Left colon (tissue), 2 donors: ENCODE data around the gene CUEDC2. TPM values are rescaled to one million over a fixed set of nuclear protein-coding genes. Genes with fewer than 3 reads are reported as not detected.

Experiments
- ATAC-seq: fragments of 200-7000 bp; cut with Tn5 transposase; one replicate; pipeline ENCODE4 v1.9.1; 2020; ENCODE audit warnings: mild to moderate bottlenecking, moderate library complexity
- DNase-seq, 2 donors: peaks; one replicate each; pipeline ENCODE4 v3.0.0-alpha.2; 2020
- intact Hi-C, 2 donors: fragments of 100-400 bp; cut with DNase I in 1 of 2; cut with micrococcal nuclease in 1 of 2; formaldehyde crosslinking; loops; one replicate each; pipeline versions ENCODE4 v1.11.2 to v1.14.0; 2022; cut with DNase I, micrococcal nuclease
- total RNA-seq, 2 donors: library from RNA; stranded (reverse); fragmentation: NEBNext Ultra II Directional; extraction: Animal tissue kit (Norgen Biotek cat#: 25700); gene quantifications; one replicate each; pipeline ENCODE4 v1.2.1, GENCODE V29; 2021
- donor health status: DM: no; HTN: no; CAD: no.
- donor health status: DM: yes; HTN: yes; CAD: no.

CUEDC2 gene
- total RNA-seq, 2 donors from 2014 or later: 25.4 to 27.8 TPM

- DNase-seq (no peak), ATAC-seq (no peak)
- intact Hi-C loops: no loop called here
Measured at GRCh38 chr10:102401735-102402511, 30.5 kb downstream of the CUEDC2 start.

GRCh38 chr10:102401342-102401654 lies 31.1 kb downstream of the CUEDC2 start:
- intact Hi-C loops: no loop called here
- DNase-seq (no peak), ATAC-seq (no peak)

- intact Hi-C loops: no loop called here
- DNase-seq (no peak), ATAC-seq (no peak)
Measured at GRCh38 chr10:102400598-102401341, 31.6 kb downstream of the CUEDC2 start.

GRCh38 chr10:102400076-102400475 lies 32.3 kb downstream of the CUEDC2 start:
- no peak for DNase-seq

GRCh38 chr10:102399217-102400021 lies 33.0 kb downstream of the CUEDC2 start:
- ATAC-seq (peak; percentile 70), DNase-seq (peak; percentile 85 to 93)
- intact Hi-C loops: no loop called here

More at GRCh38 chr10:102400076-102400475, 32.3 kb downstream of the CUEDC2 start:
- intact Hi-C loops: no loop called here
- ATAC-seq: no peak

- intact Hi-C loops: no loop called here
Measured at GRCh38 chr10:102398172-102399020, 34.0 kb downstream of the CUEDC2 start.

GRCh38 chr10:102397222-102398171 lies 34.9 kb downstream of the CUEDC2 start:
- intact Hi-C loops: no loop called here
- DNase-seq (no peak), ATAC-seq (no peak)

More at GRCh38 chr10:102398172-102399020, 34.0 kb downstream of the CUEDC2 start:
- DNase-seq: no peak
- ATAC-seq: no peak

- intact Hi-C loops: no loop called here
- DNase-seq: no peak
- no peak for ATAC-seq
Measured at GRCh38 chr10:102396730-102397151, 35.6 kb downstream of the CUEDC2 start.

- ATAC-seq (no peak), DNase-seq (no peak)
- intact Hi-C loops: no loop called here
Measured at GRCh38 chr10:102396317-102396650, 36.1 kb downstream of the CUEDC2 start.

- DNase-seq (peak; percentile 88 to 94), ATAC-seq (peak; percentile 66)
- intact Hi-C loops: no loop called here
Measured at GRCh38 chr10:102395400-102396316, 36.7 kb downstream of the CUEDC2 start, which contains the start of gene NFKB2. Gene NFKB2 (plus strand): TSS chr10:102395705. CDS start chr10:102395960, 255 bp downstream.

GRCh38 chr10:102394801-102395399 lies 37.5 kb downstream of the CUEDC2 start:
- DNase-seq: peak in 1 of 2 donors; percentile 49

GRCh38 chr10:102394079-102394800 lies 38.1 kb downstream of the CUEDC2 start:
- intact Hi-C loops: loop anchor here in 1 of 2 donors (5.0 kb wide), 1 partner anchor 188 kb away; no protein-coding TSS in a partner anchor
- DNase-seq (peak; percentile 95 to 96), ATAC-seq (peak; percentile 83)

More at GRCh38 chr10:102394801-102395399, 37.5 kb downstream of the CUEDC2 start:
- ATAC-seq: peak; percentile 11
- intact Hi-C loops: loop anchor here in 1 of 2 donors (5.0 kb wide), 1 partner anchor 187 kb away; no protein-coding TSS in a partner anchor

- DNase-seq: no peak
- ATAC-seq: no peak
- intact Hi-C loops: loop anchor here in 1 of 2 donors (5.0 kb wide), 1 partner anchor 189 kb away; no protein-coding TSS in a partner anchor
Measured at GRCh38 chr10:102393411-102394078, 38.8 kb downstream of the CUEDC2 start.

GRCh38 chr10:102392306-102392705 lies 40.1 kb downstream of the CUEDC2 start:
- no peak for DNase-seq
- no peak for ATAC-seq
- intact Hi-C loops: loop anchor here in 1 of 2 donors (5.0 kb wide), 1 partner anchor 190 kb away; no protein-coding TSS in a partner anchor
